HepG2 (cell line): Measurements from ENCODE around the gene DPH1. TPM values are rescaled to one million over a fixed set of nuclear protein-coding genes. Genes with fewer than 3 reads are reported as not detected.

Experiments used
- ARNT ChIP-seq: fragments of 450-650 bp; IDR thresholded peaks from 2 replicates; pipeline ENCODE4 v1.6.1; 2017
- CHD2 ChIP-seq: IDR thresholded peaks from 2 replicates; pipeline ENCODE4 v1.6.1; 2011; ENCODE audit warnings: low read depth, low read length, improper control_type of control experiment
- CSRNP1 ChIP-seq: sonication (generic); formaldehyde crosslinking; IDR thresholded peaks from 2 replicates; pipeline ENCODE4 v1.8.1; 2023; ENCODE audit warnings: mild to moderate bottlenecking, missing genetic modification reagents
- CSRNP2 ChIP-seq: sonication (generic); formaldehyde crosslinking; conservative IDR thresholded peaks from 2 replicates; pipeline ENCODE4 v1.8.0; 2022; ENCODE audit warnings: low read depth, missing genetic modification reagents
- HOMEZ ChIP-seq: IDR thresholded peaks from 2 replicates; pipeline ENCODE4 v1.6.1; 2016; ENCODE audit warnings: low read depth
- KDM1A ChIP-seq: IDR thresholded peaks from 2 replicates; pipeline ENCODE4 v1.6.1; 2016; ENCODE audit warnings: missing compliant biosample characterization
- SP4 ChIP-seq: sonication (generic); formaldehyde crosslinking; IDR thresholded peaks from 2 replicates; pipeline ENCODE4 v1.8.1; 2023; ENCODE audit warnings: mild to moderate bottlenecking, missing genetic modification reagents
- TOE1 ChIP-seq: sonication (generic); formaldehyde crosslinking; IDR thresholded peaks from 2 replicates; pipeline ENCODE4 v1.4.0; 2020; ENCODE audit warnings: mild to moderate bottlenecking, missing genetic modification reagents
- TP53 ChIP-seq: sonication (generic); formaldehyde crosslinking; conservative IDR thresholded peaks from 2 replicates; pipeline ENCODE4 v1.4.0; 2020; ENCODE audit warnings: missing genetic modification reagents
- TRIM22 ChIP-seq: fragments of 450-650 bp; IDR thresholded peaks from 2 replicates; pipeline ENCODE4 v1.6.1; 2017
- ZBTB1 ChIP-seq: sonication (generic); formaldehyde crosslinking; IDR thresholded peaks from 2 replicates; pipeline ENCODE4 v1.4.0; 2020; ENCODE audit warnings: missing genetic modification reagents, borderline replicate concordance
- ZBTB10 ChIP-seq: sonication (generic); formaldehyde crosslinking; IDR thresholded peaks from 2 replicates; pipeline ENCODE4 v1.4.0; 2020; ENCODE audit warnings: missing genetic modification reagents, borderline replicate concordance
- ZNF766 ChIP-seq: sonication (generic); formaldehyde crosslinking; IDR thresholded peaks from 2 replicates; pipeline ENCODE4 v1.5.0; 2020; ENCODE audit warnings: missing genetic modification reagents, borderline replicate concordance
- ZNF891 ChIP-seq: sonication (generic); formaldehyde crosslinking; IDR thresholded peaks from 2 replicates; pipeline ENCODE4 v1.5.0; 2020; ENCODE audit warnings: mild to moderate bottlenecking, missing genetic modification reagents
- ZSCAN25 ChIP-seq: sonication (generic); formaldehyde crosslinking; IDR thresholded peaks from 2 replicates; pipeline ENCODE4 v1.8.0; 2022; ENCODE audit warnings: mild to moderate bottlenecking, missing genetic modification reagents
- polyA plus RNA-seq, 8 experiments: library from polyadenylated mRNA; depleted of rRNA in 3 of 8; stranded (reverse) in 7 of 8; unstranded in 1 of 8; fragments of >200 nt; fragmentation: Illumina TruSeq in 4 of 8; extraction: Trizol in 4 of 8; gene quantifications; 2 replicates each; pipeline versions ENCODE4 v1.2.1 to v1.2.3, GENCODE V29; 2011 to 2016; ENCODE audit warnings: low read depth in 4 of 8, missing spikeins in 1 of 8, mixed read lengths in 1 of 8; ENCODE audit not compliant: insufficient read depth in 1 of 8
- total RNA-seq, 5 experiments: library from RNA; depleted of rRNA; stranded (reverse); fragments of >200 nt; fragmentation: Illumina TruSeq; extraction: Trizol; gene quantifications; 2 replicates each; pipeline ENCODE4 v1.2.3, GENCODE V29; 2016; ENCODE audit warnings: low read depth in 1 of 5
- TF ChIP-seq, protein P1 (sequence below): sonication (generic); formaldehyde crosslinking; conservative IDR thresholded peaks from 2 replicates; pipeline ENCODE4 v1.8.0; 2022; ENCODE audit warnings: missing genetic modification reagents

The DPH1 gene
- total and polyA plus RNA-seq, 2 of the 13 experiments (the other 11 are each of a cell fraction or from before 2014, with no cell fraction given): 25.3 to 42.8 TPM

- TF ChIP-seq ARNT (no peak), ZBTB10 (CRISPR knock-in tag) (no peak), ZBTB1 (CRISPR knock-in tag) (no peak), CSRNP2 (CRISPR knock-in tag) (no peak), ZSCAN25 (CRISPR knock-in tag) (no peak), KDM1A (CRISPR knock-in tag) (no peak), HOMEZ (CRISPR knock-in tag) (no peak), SP4 (CRISPR knock-in tag) (no peak), ZNF891 (CRISPR knock-in tag) (no peak), TP53 (CRISPR knock-in tag) (no peak), TRIM22 (no peak), CSRNP1 (CRISPR knock-in tag) (no peak), ZNF766 (no peak), CHD2 (no peak), TOE1 (no peak)
- TF ChIP-seq, protein P1, sequence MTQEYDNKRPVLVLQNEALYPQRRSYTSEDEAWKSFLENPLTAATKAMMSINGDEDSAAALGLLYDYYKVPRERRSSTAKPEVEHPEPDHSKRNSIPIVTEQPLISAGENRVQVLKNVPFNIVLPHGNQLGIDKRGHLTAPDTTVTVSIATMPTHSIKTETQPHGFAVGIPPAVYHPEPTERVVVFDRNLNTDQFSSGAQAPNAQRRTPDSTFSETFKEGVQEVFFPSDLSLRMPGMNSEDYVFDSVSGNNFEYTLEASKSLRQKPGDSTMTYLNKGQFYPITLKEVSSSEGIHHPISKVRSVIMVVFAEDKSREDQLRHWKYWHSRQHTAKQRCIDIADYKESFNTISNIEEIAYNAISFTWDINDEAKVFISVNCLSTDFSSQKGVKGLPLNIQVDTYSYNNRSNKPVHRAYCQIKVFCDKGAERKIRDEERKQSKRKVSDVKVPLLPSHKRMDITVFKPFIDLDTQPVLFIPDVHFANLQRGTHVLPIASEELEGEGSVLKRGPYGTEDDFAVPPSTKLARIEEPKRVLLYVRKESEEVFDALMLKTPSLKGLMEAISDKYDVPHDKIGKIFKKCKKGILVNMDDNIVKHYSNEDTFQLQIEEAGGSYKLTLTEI: no peak
Observed at GRCh38 chr17:1995321-1995892, 34.5 kb upstream of the DPH1 start (continued).
